HG03139 (cell line): Measurements from ENCODE around the gene CDCP1.
"Not testable (repeated sequence)": the region's sequence is repeated elsewhere in the genome, so short reads cannot be mapped to it uniquely, and the experiment has no call there.

Experiments used
- ATAC-seq: cut with Tn5 transposase; IDR thresholded peaks from one replicate; pipeline ENCODE4 v1.9.1; 2021; ENCODE audit not compliant: unreplicated experiment

CDCP1 gene

DNA sequence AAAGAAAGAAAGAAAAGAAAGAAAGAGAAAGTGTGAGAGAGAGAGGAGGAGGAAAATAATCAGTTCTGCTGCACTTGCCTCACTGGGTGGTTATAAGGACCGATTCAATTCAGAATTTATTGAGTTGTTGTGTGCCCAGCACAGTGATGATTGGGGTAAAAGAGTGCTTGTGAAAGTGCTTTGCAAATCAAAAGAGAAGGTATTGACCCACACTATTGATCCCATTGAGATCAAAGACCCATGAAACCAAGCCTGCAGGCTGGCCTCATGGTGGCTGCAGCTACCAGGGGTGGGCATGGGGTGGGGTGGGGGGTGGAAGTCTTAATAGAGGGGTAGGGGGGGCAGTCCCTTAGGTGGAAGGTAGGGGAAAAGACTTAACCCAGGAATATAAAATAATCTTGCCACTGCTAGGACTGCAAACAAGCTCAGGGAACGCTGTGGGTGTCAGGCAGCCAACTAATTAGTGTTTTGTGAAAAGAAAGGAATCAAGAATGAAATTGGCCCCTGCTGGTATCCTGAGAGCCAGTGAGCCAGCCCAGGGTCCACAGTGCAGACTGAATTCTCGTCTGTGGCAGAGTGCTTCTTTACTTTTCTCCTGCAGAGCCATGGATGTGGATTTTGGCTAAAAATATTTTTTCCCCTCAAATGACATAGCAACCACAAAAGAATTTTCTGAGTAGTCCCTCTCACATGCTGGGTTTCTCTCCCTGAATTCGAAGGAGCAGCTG lies 85.8 kb downstream of the CDCP1 start:
- no peak for ATAC-seq

DNA sequence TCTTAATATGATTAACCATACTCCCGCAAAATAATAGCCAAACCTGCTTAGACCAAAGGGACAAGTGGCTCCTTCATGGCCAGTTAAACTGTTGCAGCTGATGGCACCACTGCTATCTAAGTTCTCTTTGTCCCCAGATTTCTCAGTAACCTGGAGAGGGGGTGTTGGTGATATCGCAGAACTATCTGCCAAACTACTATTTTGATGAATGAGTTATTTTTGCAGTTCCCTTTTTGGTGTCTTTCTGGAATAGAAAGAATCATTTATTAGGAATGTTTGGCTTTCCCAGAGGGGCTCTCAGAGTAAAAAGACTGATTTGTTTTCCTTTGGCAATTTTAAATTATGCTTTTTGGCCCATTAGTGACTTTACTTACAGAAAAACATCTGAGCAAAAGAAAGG lies 87.0 kb downstream of the CDCP1 start:
- ATAC-seq = no peak

DNA sequence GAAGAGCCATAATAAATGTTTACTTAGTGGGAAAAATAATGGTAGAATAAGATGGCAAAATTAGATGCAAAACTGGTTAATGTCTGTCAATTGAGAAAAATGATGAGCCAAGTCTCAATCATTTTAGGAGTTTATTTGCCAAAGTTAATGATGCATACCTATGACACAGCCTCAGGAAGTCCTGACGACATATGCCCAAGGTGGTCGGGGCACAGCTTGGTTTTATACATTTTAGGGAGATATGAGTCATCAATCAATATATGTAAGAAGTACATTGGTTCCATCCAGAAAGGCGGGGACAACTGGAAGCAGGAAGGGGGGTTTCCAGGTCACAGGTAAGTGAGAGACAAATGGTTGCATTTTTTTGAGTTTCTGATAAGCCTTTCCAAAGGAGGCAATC lies 88.6 kb downstream of the CDCP1 start:
- no peak for ATAC-seq

DNA sequence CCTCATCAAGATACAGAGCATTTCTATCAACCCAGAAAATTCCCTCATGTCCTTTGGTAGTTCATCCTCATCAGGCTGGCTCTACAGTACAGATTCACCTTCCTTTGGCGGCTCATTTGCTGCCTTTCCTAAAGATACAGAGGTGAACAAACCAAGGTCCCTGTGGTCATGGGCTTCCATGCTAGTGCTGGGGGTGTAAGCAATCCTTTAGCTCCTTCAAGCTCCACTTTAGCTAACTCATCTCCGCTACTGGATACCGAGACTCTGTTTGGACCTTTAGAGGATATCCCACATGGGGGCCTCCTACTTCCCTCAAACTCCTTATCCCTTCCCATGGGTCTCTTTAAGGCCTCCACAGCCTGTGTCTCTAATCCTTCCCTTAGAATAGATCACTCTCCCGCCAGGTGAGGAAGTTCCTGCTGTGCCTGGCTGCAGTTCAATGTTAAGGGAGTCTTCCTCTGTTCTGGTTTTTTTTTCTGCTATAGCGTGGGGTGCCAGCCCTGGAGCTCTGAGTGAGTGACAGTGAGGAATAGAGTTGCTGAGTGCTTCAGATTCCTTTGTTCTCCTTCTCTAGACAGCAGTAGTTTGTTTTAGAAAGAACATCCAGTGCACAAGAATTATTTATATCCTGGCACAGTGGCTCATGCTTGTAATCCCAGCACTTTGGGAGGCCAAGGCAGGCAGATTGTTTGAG lies 89.4 kb downstream of the CDCP1 start:
- no peak for ATAC-seq

DNA sequence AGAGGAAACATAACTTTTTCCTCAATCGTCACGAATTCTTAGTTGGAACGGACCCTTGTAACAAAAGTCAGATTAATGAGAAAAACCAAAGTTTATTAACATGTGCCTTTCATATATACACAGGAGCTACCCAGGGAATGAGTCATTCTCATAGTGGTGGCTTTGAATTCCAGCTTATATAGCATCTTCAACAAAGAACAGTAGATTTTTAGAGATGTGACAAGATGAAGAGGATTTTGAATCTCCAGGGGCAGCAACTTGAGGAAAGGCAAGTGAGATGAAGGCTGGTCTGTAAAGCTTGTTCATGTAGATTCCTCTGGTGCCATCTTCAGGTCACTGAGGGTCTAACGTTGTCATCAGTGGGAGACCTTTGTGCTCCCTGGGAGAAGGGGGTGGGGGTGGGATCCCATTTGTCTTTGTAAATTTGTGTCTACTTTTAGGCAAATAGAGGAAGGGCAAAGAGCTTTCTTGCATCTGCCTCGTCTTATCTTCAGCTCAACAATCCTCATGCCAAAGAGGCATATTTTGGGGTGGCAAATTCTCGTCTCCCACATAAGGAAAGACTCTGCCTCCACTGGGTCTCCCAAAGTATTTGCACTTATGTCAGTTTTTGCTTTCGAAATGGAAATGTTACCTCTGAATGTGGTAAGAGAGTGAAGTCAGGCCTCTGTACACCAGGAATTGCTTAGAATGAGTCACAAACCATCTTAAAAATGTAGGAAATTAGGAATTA lies 90.6 kb downstream of the CDCP1 start:
- ATAC-seq = no peak

DNA sequence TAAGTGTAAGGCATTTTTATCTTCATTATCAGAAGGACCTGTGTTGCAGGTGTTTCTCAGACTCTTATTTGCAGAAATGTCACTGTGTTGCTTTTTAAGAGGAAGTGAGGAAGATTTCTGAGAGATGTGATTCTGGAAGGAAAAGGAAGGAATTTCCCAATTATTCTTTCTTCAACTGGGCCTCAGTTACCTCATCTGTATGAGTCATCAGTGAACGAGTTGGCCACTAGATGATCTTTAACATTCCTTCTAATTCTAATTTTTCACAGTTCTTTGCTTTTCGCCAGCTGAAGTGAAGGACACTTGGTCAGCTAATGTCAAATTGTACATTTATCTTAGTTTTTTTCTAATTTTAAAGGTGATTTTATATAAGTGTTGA lies 91.2 kb downstream of the CDCP1 start:
- ATAC-seq = no peak

DNA sequence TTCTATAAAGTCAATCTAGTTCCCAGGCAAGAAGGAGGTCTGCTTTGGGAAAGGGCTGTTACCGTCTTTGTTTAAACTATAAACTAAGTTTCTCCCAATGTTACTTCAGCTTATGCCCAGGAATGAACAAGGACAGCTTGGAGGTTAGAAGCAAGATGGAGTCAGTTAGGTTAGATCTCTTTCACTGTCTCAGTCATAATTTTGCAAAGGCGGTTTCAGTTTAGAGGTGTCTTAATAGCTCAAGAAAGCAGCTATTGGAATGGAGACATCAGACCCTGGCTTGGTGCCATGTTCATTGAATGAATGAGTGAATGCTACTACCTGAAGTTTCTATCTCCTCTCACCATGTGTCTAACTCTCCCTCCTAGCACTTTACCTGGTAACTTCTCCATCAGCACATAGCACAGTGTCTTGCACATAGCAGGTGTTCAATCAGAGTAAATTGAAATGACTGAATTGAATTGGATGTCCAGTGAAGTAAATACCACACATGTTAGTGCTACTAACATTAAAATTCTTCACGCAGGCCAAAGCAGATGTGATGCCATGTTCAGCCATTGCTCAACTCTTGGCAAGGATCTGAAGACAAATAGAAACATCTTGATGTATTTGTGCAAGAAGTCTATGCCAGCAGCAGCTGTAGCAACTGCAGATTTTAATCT lies 91.9 kb downstream of the CDCP1 start:
- no peak for ATAC-seq

DNA sequence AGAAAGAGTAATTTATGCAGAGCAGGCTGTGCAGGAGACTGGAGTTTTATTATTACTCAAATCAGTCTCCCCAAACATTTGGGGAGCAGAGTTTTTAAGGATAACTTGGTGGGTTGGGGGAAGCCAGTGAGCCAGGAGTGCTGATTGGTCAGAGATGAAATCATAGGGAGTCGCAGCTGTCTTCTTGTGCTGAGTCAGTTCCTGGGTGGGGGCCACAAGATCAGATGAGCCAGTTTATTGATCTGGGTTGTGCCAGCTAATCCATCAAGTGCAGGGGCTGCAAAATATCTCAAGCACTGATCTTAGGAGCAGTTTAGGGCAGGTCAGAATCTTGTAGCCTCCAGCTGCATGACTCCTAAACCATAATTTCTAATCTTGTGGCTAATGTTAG lies 92.4 kb downstream of the CDCP1 start:
- not testable (repeated sequence) for ATAC-seq

DNA sequence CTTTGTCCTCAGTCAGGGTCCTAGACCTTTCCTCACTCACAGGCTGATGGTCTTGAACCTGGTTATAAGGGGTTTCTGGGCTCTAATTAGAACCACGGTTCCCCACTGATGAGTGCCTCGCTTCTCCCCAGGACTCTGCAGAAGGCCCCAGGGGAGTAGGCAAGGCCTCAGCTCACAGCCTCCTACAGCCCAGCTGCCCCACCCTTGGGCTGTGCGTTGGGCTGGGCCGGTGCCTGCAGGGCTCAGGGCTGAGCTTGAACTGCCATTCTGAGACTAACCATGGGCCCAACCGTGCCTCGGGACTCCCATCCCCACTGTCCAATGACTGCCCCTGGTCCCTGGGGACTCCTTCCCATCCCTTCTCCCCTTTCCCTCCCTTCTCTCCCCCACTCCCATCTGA lies 94.5 kb downstream of the CDCP1 start:
- no peak for ATAC-seq

DNA sequence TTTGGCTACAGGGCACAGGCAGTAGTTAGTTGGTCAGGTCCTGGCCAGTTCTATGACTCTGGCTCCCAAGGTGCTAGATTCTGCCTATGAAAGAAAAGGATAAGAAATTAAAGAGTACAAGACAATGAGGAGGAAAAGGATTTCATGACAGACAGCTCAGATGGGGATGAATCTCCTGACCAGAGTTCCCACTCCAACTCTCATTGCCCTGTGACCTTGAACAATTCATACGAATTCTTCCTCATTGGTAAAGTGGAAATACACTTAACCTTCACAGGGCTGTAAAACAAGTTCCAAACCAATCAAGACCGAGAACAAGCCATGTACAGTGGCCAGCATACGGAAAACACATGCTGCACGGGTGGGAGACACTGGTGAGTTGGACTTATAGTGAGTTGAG lies 96.4 kb downstream of the CDCP1 start:
- ATAC-seq = no peak

DNA sequence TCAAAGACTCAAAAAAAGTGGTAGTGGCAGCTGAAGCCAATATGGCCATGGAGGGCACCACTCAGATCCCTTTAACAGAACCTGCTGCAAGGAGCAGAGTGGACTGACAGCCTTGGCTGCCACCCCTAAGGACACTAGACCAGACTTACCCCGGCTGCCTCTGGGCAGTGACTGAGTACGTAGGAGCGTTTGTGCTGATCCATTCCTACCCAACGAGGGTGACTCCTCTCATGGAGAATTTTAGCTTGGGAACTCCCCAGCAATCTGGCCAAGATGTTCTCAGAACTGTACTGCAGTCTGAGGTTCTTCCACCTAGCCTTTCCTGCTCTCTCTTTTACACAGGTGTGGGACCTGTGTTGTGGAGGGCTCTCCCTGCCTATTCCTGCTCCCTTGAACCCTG lies 97.9 kb downstream of the CDCP1 start:
- no peak for ATAC-seq

DNA sequence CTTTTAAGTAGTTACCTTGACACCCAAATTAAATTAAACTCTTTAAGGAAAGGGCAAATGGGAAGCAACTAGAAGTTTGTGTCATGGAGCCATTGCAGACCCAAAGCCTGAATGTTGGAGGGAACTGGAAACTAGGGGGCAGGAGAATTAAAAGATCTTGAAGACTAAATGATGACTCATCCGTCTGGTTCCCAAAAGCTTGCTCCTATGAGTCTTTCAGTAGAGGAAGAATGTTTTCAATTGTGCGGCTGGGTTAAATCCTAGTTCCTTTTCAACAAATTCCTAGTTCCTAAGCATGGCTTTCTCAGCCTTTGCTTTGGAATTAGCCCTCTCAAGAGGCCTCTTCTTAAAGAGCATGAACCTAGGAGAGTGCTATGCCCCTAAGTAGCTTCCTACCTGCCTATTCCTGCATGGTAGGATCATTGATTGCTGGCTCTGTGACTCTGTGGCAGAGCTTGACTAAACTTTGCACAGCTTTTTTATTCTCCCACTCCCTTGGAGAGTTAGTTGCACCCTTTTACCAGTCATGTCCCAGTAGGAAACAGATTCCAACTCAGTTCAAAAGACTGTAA lies 102.4 kb downstream of the CDCP1 start:
- no peak for ATAC-seq

DNA sequence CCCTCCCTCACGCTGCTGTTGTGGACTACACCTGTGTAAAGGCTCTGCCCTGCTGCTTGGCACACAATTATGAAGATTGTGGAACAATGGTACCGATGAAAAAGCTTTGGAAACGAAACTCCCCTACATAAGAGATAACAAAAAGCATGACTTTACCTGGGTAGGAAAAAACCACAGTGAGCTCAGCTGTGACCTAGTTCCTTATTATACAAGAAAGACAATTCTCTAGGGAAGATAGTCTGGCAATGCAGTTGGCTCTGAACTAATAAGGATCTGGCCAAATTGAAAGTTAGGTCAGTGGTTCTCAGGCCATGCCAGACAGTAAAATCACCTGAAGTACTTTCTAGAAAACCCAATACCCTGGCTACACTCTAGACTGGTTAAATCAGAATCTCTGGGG lies 104.0 kb downstream of the CDCP1 start:
- ATAC-seq = no peak

DNA sequence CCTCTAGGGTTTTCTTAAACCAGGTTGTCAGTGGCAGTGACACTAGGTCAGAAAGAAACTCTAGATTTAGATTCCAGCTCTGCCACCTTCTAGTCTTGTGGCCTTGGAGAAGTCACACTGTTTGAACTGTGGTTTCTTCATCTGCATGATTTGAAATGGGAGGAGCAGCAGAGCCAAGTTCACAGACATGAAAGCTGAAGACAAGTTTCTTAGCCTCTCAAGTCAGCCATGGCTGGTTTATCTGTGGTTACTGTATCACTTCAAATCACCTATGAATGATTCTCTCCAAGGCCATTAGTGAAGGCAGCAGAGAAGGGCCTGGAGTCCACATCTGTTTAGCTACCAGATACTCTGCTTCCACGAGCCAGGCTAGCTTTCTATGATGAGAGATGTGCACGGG lies 104.5 kb downstream of the CDCP1 start:
- no peak for ATAC-seq

DNA sequence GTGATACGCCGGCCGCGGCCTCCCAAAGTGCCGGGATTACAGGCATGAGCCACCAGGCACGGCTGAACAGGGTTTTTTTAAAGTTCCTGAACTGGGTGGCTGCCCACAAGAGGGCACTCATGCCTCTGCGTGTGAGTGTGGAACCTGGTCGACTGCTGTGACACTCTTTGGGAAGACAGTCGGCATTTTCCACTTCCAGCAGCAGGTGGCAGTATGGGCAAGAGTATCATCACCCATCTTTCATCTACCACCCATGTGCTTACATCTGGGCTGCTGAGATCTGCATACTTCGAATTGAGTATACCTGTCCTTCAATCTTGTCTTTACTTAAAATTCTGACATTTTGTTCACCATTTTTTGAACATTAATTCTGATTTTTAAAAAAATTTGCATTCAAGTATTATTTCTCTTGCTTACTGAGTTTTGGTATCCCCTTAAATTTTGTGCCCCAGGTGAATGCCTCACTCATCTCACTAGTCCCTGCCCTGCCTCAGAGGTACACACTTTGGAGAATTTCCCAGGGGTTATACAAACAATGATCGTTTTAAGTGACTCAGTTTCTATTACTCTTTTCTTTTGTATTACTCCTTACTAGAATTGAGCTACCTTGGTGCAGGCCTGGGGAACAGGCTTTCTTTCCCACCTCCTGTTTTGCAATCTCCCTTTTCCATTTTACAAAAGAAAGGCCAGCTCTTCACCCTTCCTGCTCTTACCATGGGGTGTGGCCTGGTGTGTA lies 108.3 kb downstream of the CDCP1 start:
- ATAC-seq = peak; percentile 62

DNA sequence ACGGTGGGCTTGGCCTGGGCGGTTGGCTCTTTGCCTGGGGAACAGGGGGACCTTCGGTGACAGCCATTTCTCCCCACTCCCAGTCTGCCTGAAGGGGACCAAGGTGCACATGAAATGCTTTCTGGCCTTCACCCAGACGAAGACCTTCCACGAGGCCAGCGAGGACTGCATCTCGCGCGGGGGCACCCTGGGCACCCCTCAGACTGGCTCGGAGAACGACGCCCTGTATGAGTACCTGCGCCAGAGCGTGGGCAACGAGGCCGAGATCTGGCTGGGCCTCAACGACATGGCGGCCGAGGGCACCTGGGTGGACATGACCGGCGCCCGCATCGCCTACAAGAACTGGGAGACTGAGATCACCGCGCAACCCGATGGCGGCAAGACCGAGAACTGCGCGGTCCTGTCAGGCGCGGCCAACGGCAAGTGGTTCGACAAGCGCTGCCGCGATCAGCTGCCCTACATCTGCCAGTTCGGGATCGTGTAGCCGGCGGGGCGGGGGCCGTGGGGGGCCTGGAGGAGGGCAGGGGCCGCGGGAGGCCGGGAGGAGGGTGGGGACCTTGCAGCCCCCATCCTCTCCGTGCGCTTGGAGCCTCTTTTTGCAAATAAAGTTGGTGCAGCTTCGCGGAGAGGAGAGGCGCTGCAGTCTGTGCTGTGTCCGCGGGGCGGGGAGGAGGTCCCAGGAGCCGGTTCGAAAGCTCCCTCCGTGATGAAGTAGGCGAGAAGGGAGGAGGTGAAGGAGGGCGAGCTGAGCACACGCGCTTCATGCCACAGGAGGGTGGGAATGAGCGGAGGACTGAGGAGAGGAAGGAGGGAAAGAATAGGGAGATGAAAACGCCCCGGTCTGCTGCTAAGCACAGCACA lies 110.5 kb downstream of the CDCP1 start:
- ATAC-seq = no peak

DNA sequence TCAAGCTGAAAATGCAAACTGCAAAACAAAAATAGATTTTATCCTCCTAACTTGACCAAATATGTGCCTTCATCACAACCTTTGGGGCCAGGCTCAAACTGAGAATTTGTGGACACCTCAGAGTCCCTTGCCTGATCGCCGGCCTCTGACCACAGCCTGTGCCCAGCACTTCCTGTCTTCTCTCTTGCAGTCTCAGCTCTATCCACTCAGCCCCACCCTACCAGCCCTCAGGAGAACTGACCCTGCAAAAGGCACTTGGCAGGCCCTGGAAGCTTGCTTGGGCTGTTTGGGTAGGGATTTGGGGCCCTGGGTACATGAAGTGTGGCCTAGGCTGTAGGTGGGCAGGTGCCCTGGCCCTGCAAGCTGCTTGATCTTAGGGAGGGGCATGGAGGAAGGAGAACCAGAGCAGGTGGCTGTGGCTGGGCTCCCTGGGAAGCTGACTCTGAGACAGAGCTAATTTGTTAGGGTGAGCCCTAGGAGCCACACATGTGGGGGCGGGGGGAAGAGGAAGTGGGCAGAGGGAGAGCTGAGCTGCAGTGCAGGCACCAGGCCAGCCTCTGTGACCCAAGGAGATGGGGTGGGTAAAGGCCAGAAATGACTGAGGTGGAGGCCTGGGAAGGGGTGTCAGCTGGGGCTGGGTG lies 111.4 kb downstream of the CDCP1 start:
- no peak for ATAC-seq

DNA sequence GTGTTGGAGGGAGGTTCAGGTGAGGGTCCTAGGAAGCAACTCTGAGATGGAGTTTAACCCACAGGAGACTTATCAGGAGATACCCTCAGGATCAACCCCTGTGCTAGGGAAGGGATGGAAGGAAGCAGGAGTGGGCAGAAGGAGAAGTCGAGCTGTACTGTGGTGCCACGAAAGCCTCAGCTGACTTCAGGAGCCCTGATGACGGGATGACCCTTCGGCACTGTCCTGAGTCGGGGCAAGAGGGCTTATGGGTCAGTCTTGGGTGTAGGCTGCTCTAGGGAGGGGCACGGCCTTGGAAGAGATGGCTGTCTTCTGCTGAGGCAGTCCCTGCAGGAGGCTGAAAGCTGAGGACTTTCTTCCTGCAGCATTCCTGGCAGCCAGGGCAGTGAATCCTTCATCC lies 112.4 kb downstream of the CDCP1 start:
- ATAC-seq = no peak
